Suprapubic skin (tissue), 4 donors: ENCODE data around the gene RNF26.

Source experiments
- POLR2A ChIP-seq, 2 donors: fragments of 450-650 bp; IDR thresholded peaks; one replicate each; pipeline ENCODE4 v1.6.1; 2017; ENCODE audit warnings: antibody characterized with exemption in 2 of 2, mild to moderate bottlenecking in 2 of 2, moderate library complexity in 2 of 2
- POLR2AphosphoS5 ChIP-seq, 3 donors: sonication (generic); formaldehyde crosslinking; IDR thresholded peaks; one replicate each; pipeline ENCODE4 v1.6.1; 2017; ENCODE audit warnings: antibody characterized with exemption in 3 of 3
- TF ChIP-seq, protein P1 (sequence below), 2 donors: fragments of 200-600 bp in 1 of 2; fragments of 450-650 bp in 1 of 2; sonication (generic) in 1 of 2; IDR thresholded peaks; one replicate each; pipeline ENCODE4 v1.5.1; 2016 to 2019; ENCODE audit warnings: antibody characterized with exemption in 2 of 2, mild to moderate bottlenecking in 1 of 2, moderate library complexity in 1 of 2

DNA sequence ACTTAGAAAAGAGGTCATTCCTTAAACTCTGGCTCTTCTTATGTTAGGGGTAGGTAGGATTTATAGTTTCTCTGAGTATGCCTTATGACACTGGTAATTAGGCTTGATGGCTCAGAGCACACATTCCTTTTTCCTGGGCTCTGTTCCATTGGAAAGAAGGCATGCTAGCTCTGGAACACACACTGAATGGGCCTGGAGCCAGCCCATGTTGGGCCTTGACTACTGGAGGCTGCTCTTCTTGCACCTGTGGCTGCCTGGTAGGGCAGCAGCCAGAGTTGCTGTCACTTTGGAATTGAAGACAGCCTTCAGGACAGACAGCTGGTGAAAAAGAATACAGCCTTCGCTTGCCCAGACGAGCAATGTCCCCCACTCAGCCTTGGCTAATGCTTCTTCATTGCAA, 35.6 kb upstream of the RNF26 start:
- TF ChIP-seq, protein P1, sequence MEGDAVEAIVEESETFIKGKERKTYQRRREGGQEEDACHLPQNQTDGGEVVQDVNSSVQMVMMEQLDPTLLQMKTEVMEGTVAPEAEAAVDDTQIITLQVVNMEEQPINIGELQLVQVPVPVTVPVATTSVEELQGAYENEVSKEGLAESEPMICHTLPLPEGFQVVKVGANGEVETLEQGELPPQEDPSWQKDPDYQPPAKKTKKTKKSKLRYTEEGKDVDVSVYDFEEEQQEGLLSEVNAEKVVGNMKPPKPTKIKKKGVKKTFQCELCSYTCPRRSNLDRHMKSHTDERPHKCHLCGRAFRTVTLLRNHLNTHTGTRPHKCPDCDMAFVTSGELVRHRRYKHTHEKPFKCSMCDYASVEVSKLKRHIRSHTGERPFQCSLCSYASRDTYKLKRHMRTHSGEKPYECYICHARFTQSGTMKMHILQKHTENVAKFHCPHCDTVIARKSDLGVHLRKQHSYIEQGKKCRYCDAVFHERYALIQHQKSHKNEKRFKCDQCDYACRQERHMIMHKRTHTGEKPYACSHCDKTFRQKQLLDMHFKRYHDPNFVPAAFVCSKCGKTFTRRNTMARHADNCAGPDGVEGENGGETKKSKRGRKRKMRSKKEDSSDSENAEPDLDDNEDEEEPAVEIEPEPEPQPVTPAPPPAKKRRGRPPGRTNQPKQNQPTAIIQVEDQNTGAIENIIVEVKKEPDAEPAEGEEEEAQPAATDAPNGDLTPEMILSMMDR (IDR thresholded peaks at IDR 0.05) = no peak
- TF ChIP-seq POLR2A (IDR thresholded peaks at IDR 0.05) (no peak), POLR2AphosphoS5 (IDR thresholded peaks at IDR 0.05) (no peak)
